Cardiac fibroblast (primary cell): ENCODE results near the gene CARD10.

Source experiments
- DNase-seq, 2 donors: peaks; one replicate each; pipeline versions ENCODE4 v3.0.0 to v3.0.0-alpha.2; 2010; ENCODE audit warnings: low read depth in 2 of 2
- H3K4me3 ChIP-seq, 2 donors: replicated peaks in 1 of 2; 1 replicate in 1 of 2; 2 replicates in 1 of 2; pipeline ENCODE4 v1.5.1; 2011; ENCODE audit warnings: low read depth in 2 of 2, low read length in 2 of 2, mild to moderate bottlenecking in 2 of 2, moderate library complexity in 1 of 2
- CTCF ChIP-seq: IDR thresholded peaks from one replicate; pipeline ENCODE4 v1.5.1; 2011; ENCODE audit warnings: low read depth, mild to moderate bottlenecking, low read length, inconsistent platforms

The CARD10 gene

GRCh38 chr22:37480387-37481346 is 38.5 kb downstream of the CARD10 start:
- TF ChIP-seq CTCF: no peak
- H3K4me3 ChIP-seq: no peak overlapping the region
- DNase-seq: no peak

GRCh38 chr22:37479196-37479595 is 40.0 kb downstream of the CARD10 start:
- TF ChIP-seq CTCF: no peak
- DNase-seq: no peak
- H3K4me3 ChIP-seq: no peak overlapping the region

DNA sequence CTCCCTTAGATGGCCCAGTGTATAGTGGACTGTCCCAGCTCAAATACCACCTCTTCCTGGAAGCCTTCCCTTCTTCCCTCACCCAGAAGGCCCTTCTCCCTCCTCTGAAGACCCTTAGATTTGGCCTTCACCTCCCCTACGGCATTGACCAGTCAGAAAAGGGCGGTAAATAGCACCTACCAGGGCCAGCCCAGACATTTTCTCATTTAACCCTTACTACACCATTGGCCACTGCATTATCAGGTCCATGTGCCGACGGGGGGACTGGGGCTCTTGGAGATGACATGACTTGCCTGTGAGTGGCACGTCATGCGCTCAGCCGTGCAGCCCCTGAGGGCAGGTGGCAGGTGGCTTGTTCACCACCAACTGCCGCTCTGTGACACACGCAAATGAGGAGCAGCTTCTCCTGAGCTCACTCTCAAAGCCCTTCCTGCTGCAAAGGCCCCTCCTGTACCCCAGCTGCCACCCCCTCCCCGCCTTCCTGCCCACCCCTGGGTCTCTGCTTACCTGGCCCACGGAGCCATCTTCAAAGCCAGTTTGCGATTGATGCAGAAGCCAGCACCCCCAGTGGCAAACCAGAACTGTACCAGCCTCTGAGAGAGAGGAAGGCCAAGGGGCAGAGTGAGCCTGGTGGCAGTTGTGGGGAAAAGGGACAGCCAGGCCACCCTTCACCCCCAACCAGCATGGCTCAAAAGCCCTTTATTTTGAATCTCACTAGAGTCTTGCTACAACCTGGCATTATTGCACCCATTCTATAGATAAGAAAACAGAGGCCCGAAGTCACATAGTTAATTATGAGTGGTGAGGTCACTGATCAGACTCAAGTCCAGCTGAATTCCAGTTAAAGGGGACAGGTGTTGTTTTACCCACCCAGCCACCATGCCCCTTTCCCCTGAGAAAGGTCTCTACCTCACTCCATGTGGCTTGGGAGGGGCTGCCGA is 42.6 kb downstream of the CARD10 start:
- H3K4me3 ChIP-seq: no peak overlapping the region
- TF ChIP-seq CTCF: no peak
- no peak for DNase-seq

GRCh38 chr22:37474447-37475090 is 44.6 kb downstream of the CARD10 start:
- no peak for TF ChIP-seq CTCF
- no peak overlapping the region for H3K4me3 ChIP-seq
- no peak for DNase-seq

DNA sequence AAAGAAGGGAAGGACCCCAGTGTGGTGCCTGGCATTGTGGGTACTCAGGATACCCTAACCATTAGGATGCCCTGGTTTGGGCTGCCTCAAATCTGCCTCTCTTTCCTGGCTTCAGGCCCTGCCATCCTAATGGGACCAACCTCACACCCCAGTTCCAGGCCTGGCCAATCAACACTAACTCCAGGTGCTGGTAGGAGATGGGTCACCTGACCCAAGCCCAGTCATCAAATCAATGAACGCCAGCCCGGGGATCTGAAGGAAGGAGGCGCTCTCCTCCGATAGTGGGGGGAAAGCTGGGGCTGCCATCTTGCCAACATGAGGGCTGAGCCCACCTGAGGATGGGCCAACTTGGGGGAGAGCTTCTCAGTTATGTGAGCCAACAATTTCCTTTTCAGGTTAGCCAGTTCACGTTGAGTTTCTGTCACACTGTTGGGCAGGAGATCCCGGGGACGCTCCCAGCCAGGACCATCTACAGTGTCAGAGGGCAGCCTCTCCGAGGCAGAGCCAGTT is 45.7 kb downstream of the CARD10 start:
- TF ChIP-seq CTCF: no peak
- no peak overlapping the region for H3K4me3 ChIP-seq
- no peak for DNase-seq

GRCh38 chr22:37472418-37473006 is 46.7 kb downstream of the CARD10 start:
- no peak overlapping the region for H3K4me3 ChIP-seq
- DNase-seq: peak; percentile 41 to 48
- peak; percentile 62 for TF ChIP-seq CTCF
